Epithelial cell of proximal tubule (primary cell): ENCODE data around the gene TRIM38. TPM values are rescaled to one million over a fixed set of nuclear protein-coding genes. Genes with fewer than 3 reads are reported as not detected.

Experiments used
- DNase-seq: peaks from one replicate; pipeline ENCODE4 v3.0.0-alpha.2; 2011; ENCODE audit warnings: low read depth
- H3K4me3 ChIP-seq: 2 replicates; pipeline ENCODE4 v1.5.1; 2011; ENCODE audit warnings: low read depth, mild to moderate bottlenecking, low read length
- CTCF ChIP-seq: conservative IDR thresholded peaks from 2 replicates; pipeline ENCODE4 v1.5.1; 2012; ENCODE audit warnings: low read depth, mild to moderate bottlenecking, low read length
- total RNA-seq: library from RNA; depleted of rRNA; stranded (reverse); fragments of >200 nt; gene quantifications from 2 replicates; pipeline ENCODE4 v1.2.3, GENCODE V29; 2015

Gene TRIM38
- total RNA-seq, 1 donor from 2014 or later: 4.2 TPM

- H3K4me3 ChIP-seq: no peak overlapping the region
- DNase-seq: no peak
- no peak for TF ChIP-seq CTCF
These were observed 1.9 kb upstream of the TRIM38 start for GRCh38 chr6:25960734-25961133.

GRCh38 chr6:25961619-25962148 is 918 bp upstream of the TRIM38 start:
- TF ChIP-seq CTCF: peak; percentile 44
- H3K4me3 ChIP-seq: peak overlapping the region; percentile 87
- DNase-seq: no peak

GRCh38 chr6:25963426-25964123 is 973 bp downstream of the TRIM38 start:
- no peak for DNase-seq
- H3K4me3 ChIP-seq: peak overlapping the region; percentile 87
- TF ChIP-seq CTCF: no peak

GRCh38 chr6:25965058-25965457 is 2.5 kb downstream of the TRIM38 start:
- H3K4me3 ChIP-seq: peak overlapping the region; percentile 87
- TF ChIP-seq CTCF: no peak
- no peak for DNase-seq

GRCh38 chr6:25966711-25967110 is 4.1 kb downstream of the TRIM38 start:
- peak overlapping the region; percentile 87 for H3K4me3 ChIP-seq
- DNase-seq: no peak
- no peak for TF ChIP-seq CTCF

GRCh38 chr6:25968769-25969168 is 6.2 kb downstream of the TRIM38 start:
- H3K4me3 ChIP-seq: peak overlapping the region; percentile 87
- no peak for DNase-seq
- no peak for TF ChIP-seq CTCF
